HepG2 (cell line): ENCODE data around the gene ZNF174. TPM values are rescaled to one million over a fixed set of nuclear protein-coding genes. Genes with fewer than 3 reads are reported as not detected.

ENCODE experiments used
- AHDC1 ChIP-seq: sonication (generic); formaldehyde crosslinking; IDR thresholded peaks from 2 replicates; pipeline ENCODE4 v1.5.1; 2020; ENCODE audit warnings: mild to moderate bottlenecking, missing genetic modification reagents, borderline replicate concordance
- ATF1 ChIP-seq: IDR thresholded peaks from 2 replicates; pipeline ENCODE4 v1.6.1; 2016; ENCODE audit warnings: mild to moderate bottlenecking, control low read depth
- MAZ ChIP-seq, 2 experiments: sonication (generic) in 1 of 2; formaldehyde crosslinking in 1 of 2; IDR thresholded peaks; 2 replicates each; pipeline versions ENCODE4 v1.5.0 to v1.6.1; 2012 to 2020; ENCODE audit warnings: low read depth in 2 of 2, mild to moderate bottlenecking in 2 of 2, borderline replicate concordance in 1 of 2, improper control_type of control experiment in 1 of 2, low read length in 1 of 2, missing genetic modification reagents in 1 of 2, moderate library complexity in 1 of 2
- NPAS2 ChIP-seq: sonication (generic); formaldehyde crosslinking; IDR thresholded peaks from 2 replicates; pipeline ENCODE4 v1.8.0; 2022; ENCODE audit warnings: mild to moderate bottlenecking, missing genetic modification reagents, borderline replicate concordance
- NRL ChIP-seq: sonication (generic); formaldehyde crosslinking; IDR thresholded peaks from 2 replicates; pipeline ENCODE4 v1.5.0; 2020; ENCODE audit warnings: missing genetic modification reagents, mild to moderate bottlenecking, moderate library complexity, borderline replicate concordance
- PPARG ChIP-seq: conservative IDR thresholded peaks from 2 replicates; pipeline ENCODE4 v1.6.1; 2016; ENCODE audit warnings: missing biosample characterization, missing genetic modification reagents
- RORA ChIP-seq: sonication (generic); formaldehyde crosslinking; IDR thresholded peaks from 2 replicates; pipeline ENCODE4 v1.5.0; 2020; ENCODE audit warnings: mild to moderate bottlenecking, missing genetic modification reagents, moderate library complexity
- TAF15 ChIP-seq: fragments of 200-400 bp; formaldehyde crosslinking; IDR thresholded peaks from one replicate; pipeline ENCODE4 v1.6.1; 2018; ENCODE audit warnings: mild to moderate bottlenecking, low read depth, low read length; ENCODE audit not compliant: poor library complexity, severe bottlenecking
- TP53 ChIP-seq: sonication (generic); formaldehyde crosslinking; conservative IDR thresholded peaks from 2 replicates; pipeline ENCODE4 v1.4.0; 2020; ENCODE audit warnings: missing genetic modification reagents
- ZHX1 ChIP-seq: sonication (generic); formaldehyde crosslinking; IDR thresholded peaks from 2 replicates; pipeline ENCODE4 v1.8.1; 2022; ENCODE audit warnings: low read depth, mild to moderate bottlenecking, missing genetic modification reagents
- ZMAT5 ChIP-seq: sonication (generic); formaldehyde crosslinking; IDR thresholded peaks from 2 replicates; pipeline ENCODE4 v1.5.0; 2020; ENCODE audit warnings: mild to moderate bottlenecking, low read depth, missing genetic modification reagents, borderline replicate concordance
- ZNF10 ChIP-seq: sonication (generic); formaldehyde crosslinking; IDR thresholded peaks from 2 replicates; pipeline ENCODE4 v1.4.0; 2020; ENCODE audit warnings: mild to moderate bottlenecking, low read depth, missing genetic modification reagents, borderline replicate concordance
- ZNF18 ChIP-seq: sonication (generic); formaldehyde crosslinking; IDR thresholded peaks from 2 replicates; pipeline ENCODE4 v1.8.0; 2022; ENCODE audit warnings: mild to moderate bottlenecking, missing genetic modification reagents; ENCODE audit not compliant: insufficient replicate concordance
- ZNF660 ChIP-seq: sonication (generic); formaldehyde crosslinking; IDR thresholded peaks from 2 replicates; pipeline ENCODE4 v1.5.1; 2020; ENCODE audit warnings: mild to moderate bottlenecking, low read depth, missing genetic modification reagents, borderline replicate concordance
- ZSCAN5A ChIP-seq: sonication (generic); formaldehyde crosslinking; IDR thresholded peaks from 2 replicates; pipeline ENCODE4 v1.8.0; 2022; ENCODE audit warnings: mild to moderate bottlenecking, missing genetic modification reagents, borderline replicate concordance
- polyA plus RNA-seq, 8 experiments: library from polyadenylated mRNA; depleted of rRNA in 3 of 8; stranded (reverse) in 7 of 8; unstranded in 1 of 8; fragments of >200 nt; fragmentation: Illumina TruSeq in 4 of 8; extraction: Trizol in 4 of 8; gene quantifications; 2 replicates each; pipeline versions ENCODE4 v1.2.1 to v1.2.3, GENCODE V29; 2011 to 2016; ENCODE audit warnings: low read depth in 4 of 8, missing spikeins in 1 of 8, mixed read lengths in 1 of 8; ENCODE audit not compliant: insufficient read depth in 1 of 8
- total RNA-seq, 5 experiments: library from RNA; depleted of rRNA; stranded (reverse); fragments of >200 nt; fragmentation: Illumina TruSeq; extraction: Trizol; gene quantifications; 2 replicates each; pipeline ENCODE4 v1.2.3, GENCODE V29; 2016; ENCODE audit warnings: low read depth in 1 of 5

ZNF174 gene
- total and polyA plus RNA-seq, 2 of the 13 experiments (the other 11 are each of a cell fraction or from before 2014, with no cell fraction given): 8.3 to 10.6 TPM

GRCh38 chr16:3364774-3365427 lies 36.1 kb upstream of the ZNF174 start (continued):
- TF ChIP-seq AHDC1 (CRISPR knock-in tag) (no peak), ZHX1 (no peak), ZNF660 (CRISPR knock-in tag) (no peak), ZMAT5 (CRISPR knock-in tag) (no peak), RORA (CRISPR knock-in tag) (no peak), MAZ (IDR thresholded peaks at IDR 0.05; ENCODE audit: borderline replicate concordance, low read depth, low read length) (no peak), MAZ (CRISPR knock-in tag; IDR thresholded peaks at IDR 0.05; ENCODE audit: low read depth) (no peak), PPARG (CRISPR knock-in tag) (no peak), TP53 (no peak), ZNF18 (CRISPR knock-in tag) (no peak), TAF15 (no peak), NPAS2 (CRISPR knock-in tag) (no peak), ZNF10 (CRISPR knock-in tag) (no peak), ZSCAN5A (CRISPR knock-in tag) (no peak), NRL (CRISPR knock-in tag) (no peak), ATF1 (CRISPR knock-in tag) (peak; percentile 23; the same call in 1 of the 2 replicates)
